Measurements from ENCODE around the gene XAB2.
"Not testable (repeated sequence)": the region's sequence is repeated elsewhere in the genome, so short reads cannot be mapped to it uniquely, and the experiment has no call there.

The XAB2 gene

DNA sequence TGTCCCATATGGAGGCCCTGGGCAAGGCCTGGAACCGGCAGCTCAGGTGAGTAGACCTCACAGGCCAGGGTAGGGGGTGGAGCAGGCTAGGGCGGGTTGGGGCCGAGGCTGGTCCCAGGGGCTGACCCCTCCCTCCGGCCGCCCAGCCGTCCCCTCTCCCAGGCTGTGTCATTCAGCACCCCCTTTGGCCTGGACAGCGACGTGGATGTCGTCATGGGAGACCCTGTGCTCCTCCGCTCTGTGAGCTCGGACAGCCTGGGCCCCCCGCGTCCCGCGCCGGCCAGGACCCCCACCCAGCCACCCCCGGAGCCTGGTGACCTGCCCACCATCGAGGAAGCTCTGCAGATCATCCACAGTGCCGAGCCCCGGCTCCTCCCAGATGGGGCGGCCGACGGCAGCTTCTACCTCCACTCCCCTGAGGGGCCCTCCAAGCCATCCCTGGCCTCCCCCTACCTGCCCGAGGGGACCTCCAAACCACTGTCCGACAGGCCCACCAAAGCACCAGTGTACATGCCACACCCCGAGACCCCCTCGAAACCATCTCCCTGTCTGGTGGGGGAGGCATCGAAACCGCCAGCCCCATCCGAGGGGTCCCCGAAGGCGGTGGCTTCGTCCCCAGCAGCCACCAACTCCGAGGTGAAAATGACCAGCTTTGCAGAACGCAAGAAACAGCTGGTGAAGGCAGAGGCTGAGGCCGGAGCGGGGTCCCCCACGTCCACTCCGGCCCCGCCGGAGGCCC lies 17.6 kb downstream of the XAB2 start:
- DNase-seq = no peak

DNA sequence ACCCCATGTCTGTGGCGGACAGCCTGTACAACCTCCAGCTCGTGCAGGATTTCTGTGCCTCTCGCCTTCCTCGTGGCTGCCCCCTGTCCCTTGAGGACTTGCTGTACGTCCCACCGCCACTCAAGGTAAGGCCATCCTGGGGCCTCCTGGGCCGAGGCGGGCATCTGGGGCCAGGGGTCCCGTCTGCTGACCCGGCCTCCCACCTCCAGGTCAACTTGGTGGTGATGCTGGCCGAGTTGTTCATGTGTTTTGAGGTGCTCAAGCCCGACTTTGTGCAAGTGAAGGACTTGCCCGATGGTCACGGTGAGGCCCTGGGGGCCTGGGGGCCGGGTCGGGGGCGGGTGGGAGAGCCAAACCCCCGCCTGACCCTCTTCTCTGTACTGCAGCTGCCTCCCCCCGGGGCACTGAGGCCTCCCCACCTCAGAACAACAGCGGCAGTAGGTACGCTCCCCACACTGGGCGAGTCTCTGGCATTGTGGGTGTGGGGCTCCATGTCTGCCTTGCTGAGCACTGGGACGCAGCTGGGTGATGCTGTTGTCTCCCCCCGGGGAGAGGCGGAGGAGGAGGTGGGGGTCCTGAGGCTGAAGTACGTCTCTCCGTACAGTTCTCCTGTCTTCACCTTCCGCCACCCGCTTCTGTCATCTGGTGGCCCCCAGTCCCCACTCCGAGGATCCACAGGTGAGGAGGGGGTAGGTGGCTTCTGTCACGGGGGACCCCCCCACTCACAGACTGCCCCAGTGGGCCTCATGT lies 18.7 kb downstream of the XAB2 start:
- DNase-seq = no peak

DNA sequence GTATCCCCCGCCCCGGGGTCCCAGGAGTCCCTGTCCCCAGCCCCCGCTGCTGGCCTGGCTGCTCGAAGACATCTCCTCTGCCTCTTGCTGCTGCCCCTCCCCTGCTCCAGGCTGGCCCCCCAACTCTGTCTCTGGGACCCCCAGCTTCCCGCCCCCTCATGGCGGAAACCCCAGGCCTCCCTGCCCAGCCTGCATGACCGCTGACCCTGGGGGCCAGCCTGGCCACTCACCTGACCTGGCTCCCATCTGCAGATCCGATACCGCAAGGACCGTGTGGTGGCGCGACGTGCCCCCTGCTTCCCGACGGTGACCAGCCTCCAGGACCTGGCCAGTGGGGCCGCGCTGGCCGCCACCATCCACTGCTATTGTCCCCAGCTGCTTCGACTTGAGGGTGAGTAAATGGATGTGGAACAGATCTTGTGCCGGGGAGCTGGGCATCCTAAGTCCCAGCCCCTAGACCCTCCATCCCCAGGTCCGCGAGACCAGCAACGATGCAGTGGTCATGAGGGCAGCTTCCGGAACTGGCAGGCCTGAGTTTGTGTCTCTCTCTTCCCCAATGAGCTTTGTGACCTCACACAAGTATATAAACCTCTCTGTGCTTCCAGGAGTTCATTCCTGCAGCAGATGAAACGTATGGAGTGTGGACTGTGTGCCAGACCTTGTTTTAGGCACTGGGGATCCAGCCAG lies 21.3 kb downstream of the XAB2 start:
- no peak for DNase-seq

DNA sequence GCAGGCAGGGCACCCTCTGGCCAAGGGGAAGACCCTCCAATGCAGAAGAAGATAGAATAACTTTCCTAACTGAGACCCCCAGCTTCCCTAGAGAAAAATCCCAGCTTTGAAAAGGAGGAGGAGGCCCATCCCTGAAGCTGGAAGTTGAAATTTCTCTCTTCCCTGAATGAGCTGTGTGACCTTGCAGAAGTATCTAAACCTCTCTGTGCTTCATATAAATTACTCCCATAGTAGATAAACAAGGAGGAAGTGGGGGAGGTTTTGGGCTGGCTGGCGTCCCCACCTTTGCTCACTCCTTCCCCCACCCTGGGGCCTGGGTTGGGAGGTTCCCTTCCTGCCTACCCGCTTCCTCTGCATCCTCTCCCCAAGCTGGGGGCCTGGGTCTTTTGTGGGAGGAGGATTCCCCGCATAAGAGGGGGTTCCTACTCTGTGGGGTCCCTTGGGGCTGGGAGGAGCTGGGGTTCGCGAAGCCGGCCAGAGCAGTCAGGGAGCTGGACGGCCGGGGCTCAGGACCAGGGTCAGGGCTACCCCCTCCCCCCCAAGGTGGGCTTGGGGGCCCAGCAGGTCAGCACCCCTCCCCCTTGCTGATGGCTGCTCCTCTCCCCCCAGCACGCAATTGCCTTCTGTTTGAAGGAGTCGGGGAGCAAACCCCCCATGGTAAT lies 22.0 kb downstream of the XAB2 start:
- DNase-seq = no peak

DNA sequence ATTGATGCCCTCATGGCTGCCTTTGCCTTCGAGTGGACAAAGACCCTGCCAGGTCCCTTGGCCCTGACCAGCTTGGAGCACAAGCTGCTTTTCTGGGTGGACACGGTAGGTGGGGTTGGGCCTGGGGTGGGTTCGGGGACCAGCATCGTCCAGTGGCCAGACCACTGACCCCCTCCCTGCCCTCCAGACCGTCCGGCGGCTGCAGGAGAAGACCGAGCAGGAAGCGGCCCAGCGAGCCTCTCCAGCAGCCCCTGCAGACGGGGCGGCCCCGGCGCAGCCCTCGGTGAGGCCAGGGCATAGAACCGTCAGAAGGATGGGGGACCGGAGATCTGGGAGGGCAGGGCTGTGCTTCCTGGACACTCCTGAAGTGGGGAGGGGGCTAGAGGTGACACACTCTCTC lies 23.1 kb downstream of the XAB2 start:
- no peak for DNase-seq

DNA sequence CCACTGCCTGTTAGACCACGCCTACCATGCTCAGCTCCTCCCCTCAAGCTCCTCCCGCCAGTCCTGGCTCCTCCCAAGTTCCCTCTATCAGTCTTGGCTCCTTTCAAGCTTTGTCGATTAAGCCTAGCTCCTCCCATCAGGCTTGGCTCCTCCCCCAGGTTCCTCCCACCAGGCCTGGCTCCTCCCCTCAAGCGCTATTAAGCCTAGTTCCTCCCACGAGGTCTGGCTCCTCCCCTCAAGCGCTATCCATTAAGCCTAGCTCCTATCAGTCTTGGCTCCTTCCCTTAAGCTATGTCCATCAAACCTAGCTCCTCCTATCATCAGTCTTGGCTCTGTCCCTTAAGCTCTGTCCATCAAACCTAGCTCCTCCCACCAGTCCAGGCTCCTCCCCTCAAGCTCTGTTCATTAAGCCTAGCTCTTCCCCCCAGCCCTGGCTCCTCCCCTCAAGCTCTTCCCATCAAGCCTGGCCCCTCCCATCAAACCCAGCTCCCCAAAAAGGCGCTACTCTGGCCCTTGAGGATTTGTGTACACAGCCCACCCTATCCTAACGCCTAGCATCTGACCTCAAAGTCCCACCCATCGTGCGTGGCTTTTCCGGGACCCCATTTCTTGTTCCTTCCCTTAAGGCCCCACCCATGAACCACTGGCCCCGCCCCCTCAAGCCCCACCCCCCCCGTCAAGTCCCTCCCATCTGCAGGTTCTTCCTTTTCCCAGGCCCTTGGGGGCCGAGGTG lies 23.7 kb downstream of the XAB2 start:
- DNase-seq = peak; percentile 30

DNA sequence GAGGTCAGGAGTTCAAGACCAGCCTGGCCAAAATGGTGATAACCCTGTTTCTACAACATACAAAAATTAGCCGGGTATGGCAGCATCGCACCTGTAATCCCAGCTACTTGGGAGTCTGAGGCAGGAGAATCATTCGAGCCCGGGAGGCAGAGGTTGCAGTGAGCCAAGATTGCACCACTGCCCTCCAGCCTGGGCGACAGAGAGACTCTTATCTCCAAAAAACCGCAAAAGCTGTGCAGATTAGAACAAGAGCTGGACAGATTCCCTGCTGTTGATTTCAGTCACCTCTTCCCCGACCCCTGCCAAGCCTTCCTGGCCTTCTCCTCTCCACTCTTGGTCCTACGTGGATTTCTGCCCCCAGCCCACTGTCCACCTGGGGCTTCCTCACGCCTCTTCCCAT lies 25.4 kb downstream of the XAB2 start:
- DNase-seq = no peak

DNA sequence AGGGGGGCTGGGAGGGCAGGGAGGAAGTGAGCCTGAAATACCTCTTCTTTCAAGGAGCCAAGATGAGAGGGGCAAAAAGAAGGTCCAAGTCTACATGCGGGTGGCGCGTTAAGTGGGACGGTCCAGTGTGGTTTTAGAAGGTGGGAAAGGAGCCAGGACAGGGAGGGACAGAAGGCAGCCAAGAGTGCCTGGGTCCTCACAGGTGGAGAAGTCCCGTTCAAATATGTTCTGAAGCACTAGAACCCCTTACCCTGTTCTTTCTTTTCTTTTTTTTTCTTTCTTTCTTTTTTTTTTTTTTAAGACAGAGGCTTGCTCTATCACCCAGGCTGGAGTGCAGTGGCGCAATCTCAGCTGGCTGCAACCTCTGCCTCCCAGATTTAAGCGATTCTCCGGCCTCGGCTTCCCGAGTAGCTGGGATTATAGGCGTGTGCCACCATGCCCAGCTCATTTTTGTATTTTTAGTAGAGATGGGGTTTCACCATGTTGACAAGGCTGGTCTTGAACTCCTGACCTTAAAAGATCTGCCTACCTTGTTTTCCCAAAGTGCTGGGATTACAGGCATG lies 26.3 kb downstream of the XAB2 start:
- no peak for DNase-seq

DNA sequence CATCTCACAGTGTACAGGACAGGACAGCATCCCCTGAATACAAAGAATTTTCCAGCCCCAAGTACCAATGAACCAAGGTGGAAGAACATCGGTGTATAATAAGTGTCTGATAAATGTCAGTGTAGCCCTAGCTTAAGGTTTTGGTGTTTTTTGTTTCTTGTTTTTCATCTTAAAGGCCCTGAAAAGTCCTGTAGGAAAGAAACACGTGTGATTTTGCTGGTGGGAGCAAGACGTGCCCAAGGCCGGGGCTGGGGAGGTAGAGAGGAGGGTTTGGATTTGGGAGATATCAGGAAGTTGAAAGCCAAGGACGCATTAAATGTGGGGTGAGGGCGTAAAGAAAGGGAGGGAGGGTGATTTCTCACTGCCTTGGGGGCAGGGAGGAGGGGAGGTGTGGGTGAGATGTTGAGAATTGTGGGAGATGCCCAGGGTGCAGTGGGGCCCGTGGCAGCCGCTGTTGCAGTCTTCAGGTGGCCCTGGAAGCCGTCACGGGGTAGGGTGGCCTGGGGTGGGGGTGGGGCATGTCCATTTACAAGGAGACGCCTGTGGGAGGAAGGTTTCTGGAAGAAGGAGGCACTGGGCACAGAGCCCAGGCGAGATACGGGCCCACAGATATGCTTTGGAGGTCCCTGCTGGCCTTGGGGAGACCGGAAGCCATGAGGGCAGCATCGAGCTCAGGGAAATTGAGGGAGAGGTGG lies 27.0 kb downstream of the XAB2 start:
- no peak for DNase-seq

DNA sequence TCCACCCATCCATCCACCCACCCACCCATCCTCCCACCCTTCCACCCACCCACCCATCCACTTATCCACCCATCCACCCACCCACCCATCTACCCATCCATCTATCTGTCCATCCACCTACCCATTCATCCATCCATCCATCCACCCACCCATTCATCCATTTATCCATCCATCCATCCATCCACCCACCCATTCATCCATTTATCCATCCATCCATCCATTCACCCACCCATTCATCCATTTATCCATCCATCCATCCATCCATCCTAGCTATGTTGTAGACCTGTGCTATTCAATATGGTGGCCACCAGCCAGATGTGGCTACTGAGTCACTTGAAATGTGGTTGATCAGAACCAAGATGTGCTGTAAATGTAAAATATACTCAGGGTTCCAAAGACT lies 28.6 kb downstream of the XAB2 start:
- DNase-seq = no peak

DNA sequence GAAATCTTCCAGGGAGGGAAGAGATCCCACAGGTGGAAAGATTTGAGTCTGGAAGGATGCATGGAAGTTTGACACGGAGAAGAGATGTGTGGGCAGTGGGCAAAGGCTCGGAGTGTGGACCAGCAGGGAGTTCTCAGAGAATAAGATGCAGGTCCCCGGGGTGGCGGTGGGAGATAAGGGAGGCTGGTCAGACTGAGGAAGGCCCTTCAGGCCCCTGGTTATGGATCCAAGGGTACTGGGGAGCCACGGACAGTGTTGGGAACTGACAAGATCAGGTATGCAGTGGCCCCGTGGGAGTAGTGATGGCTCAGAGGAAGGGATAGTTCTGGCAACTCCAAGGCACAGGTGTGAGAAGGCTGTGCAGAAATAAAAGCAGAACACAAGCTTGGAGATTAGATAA lies 31.2 kb downstream of the XAB2 start:
- no peak for DNase-seq

DNA sequence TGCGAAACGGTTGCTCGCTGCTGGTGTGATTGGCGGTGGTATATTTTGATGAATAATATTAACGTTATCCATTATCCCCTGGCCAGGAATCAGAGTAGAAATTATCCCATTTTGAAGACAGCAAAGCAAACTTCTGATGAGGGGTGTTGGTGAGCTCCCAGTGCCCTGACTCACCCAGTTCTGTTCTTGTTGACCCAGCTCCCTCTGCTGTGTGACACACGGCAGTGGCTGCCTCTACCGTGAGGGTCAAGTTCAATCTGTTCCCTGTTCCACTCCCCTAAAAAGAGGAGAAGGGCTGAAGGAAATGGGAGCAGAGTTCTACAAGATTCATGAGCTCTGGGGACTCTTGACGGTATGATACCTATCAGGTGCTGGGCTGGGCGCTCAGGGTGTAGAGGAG lies 31.7 kb downstream of the XAB2 start:
- DNase-seq = no peak

DNA sequence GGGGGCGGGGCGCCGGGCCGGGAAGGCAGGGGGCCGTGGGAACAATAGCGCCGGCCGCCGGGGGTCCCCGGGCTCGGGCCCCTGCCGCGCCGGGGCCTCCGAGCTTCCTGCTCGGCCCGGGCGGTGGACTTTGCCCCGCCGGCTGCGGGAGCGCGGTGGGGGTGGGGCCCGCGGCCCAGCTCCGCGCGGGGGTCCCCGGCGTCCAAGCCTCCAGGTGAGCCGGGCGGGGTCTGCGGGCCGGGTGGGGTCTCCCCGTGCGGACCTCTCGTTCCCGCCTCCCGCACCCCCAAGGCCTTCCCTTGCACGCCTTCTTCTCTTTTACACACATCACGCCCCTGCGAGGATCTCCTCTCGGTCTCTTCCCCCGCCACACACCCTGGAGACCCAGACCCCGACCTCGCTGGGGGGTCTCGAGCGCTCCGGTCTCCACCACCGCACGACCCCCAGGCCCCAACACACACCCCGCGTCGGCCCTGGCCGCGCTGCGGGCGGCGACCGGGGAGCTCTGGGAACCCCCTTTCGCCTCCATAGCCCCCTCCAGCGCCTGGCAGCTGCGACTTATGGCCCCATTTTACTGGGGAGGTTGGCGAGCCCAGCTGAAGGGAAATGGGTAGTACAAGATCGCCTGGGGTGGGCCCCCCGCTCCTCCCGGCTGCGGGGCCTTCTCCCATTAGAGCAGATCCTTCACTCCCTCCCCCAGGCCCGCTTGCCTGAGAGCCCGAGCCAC lies 33.0 kb downstream of the XAB2 start:
- no peak for DNase-seq

DNA sequence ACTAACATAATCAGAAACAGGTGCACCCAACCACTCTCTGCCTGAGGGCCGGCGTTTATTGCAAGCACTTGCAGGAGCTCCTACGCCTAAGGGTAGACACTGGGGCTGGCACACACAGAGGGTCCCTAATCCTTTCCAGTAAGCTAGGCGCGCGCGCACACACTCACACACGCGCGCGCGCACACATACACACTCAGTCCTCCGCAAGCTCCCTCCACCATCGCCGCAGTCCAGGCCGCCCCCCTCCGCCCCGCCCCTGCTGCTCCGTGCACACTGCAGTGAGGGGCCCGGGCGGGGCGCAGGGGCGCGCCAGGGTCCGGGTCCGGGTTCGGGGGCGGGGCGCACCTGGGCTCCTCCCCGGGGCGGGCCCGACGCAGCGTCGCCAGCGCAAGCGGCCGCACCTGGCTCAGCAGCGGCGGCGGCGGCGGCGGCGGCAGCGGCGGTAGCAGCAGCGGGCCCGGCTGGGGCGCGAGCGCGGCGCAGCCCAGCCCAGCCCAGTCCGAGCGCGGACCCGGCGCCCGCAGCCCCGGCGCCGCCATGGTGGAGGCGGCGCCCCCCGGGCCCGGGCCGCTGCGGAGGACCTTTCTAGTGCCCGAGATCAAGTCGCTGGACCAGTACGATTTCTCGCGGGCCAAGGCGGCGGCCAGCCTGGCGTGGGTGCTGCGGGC lies 33.7 kb downstream of the XAB2 start, which contains the start of gene CAMSAP3:
CAMSAP3 (plus strand) TSS at position 398 of the 668 bp plus-strand sequence; CDS start at position 538, 140 bp downstream.
- peak; percentile 26 for DNase-seq

DNA sequence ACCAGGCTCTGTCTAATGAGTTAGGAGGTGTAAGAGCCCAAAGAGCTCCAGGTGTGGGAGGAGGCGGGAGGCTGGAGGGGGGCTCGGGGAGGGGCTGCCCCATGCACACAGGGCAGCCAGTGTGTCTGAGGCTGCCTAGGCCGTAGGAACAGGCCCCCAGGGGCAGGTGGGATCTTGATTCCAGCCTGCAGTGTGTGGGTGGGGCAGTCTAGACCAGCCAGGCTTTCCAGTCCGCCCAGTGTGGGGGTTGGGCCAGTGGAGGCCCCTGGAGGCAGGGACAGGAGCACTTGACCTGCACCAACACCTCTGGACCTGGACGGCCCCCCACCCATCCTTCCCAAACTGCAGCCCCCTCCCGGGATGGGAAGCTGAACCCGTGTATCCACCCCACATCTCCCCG lies 39.1 kb downstream of the XAB2 start:
- no peak for DNase-seq

DNA sequence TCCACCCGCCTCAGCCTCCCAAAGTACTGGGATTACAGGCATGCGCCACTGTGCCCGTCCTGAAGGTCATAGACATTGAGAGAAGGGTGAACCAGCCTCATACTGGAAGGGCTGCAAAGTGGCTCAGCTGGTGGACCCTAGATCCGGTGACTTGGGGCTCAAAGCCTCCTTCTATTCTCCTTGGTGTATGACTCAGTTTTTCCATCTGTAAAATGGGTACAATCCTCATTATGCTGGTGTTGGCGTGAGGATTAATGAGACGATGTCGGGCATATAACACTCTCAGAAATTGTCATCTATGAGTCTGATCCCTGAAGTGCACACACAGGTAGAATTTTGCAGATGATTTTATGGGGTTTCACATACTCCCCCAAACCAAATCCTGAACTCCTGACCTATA lies 39.5 kb downstream of the XAB2 start:
- DNase-seq = no peak

DNA sequence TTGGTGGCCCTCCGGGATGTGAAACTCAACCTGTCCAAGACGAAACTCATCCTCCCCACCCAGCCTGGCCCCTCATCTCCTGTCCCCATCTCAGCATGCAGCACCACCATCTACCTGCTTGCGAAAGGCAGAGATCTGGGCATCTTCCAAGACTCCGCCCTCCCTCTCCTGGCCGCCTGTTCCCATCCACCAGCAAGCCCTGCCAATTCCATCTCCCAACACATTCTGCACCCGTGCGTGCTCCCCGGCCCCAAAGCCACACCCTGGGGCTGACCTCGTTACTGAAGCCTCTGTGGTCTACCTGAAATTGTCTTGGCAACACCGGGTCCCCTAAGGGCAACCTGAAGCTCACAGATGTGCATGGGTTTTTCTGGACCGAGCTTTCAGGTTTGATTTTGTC lies 46.9 kb downstream of the XAB2 start:
- DNase-seq = no peak

DNA sequence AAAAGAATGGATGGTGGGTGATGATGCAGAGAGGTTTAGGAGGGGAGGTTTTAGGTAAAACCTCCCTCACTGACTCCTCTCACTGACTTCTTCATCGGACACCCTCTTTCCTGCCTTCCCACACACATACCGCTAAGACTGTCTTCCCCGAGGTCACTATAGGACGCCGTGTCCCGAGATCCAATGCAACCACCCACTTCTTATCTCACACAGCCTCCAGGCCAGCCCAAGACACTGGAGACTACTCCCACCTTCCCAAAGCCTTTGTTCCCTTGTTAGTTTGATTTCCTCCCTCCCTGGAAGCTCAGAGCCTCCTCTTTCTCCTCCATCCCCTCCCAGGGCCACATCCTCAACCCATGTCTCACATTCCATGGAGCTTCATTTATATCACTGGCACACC lies 50.2 kb downstream of the XAB2 start:
- no peak for DNase-seq

DNA sequence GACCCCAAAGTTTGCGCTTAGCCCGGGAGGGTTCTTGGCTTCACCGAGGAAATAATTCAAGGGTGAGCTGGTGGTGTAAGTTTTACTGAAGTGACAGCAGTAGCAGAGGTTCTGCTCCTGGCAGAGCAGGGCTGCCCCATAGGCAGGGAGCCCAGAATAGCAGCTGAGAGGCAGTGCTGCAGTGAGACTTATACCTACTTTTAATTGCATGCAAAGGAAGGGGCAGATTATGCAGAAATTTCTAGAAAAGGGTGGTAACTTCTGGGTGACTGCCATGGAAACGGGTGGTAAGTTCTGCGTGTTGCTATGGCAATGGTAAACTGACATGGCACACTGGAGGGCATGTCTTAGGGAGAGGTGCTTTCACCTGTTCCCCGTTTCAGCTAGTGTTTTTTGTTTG lies 51.2 kb downstream of the XAB2 start:
- DNase-seq = no peak

DNA sequence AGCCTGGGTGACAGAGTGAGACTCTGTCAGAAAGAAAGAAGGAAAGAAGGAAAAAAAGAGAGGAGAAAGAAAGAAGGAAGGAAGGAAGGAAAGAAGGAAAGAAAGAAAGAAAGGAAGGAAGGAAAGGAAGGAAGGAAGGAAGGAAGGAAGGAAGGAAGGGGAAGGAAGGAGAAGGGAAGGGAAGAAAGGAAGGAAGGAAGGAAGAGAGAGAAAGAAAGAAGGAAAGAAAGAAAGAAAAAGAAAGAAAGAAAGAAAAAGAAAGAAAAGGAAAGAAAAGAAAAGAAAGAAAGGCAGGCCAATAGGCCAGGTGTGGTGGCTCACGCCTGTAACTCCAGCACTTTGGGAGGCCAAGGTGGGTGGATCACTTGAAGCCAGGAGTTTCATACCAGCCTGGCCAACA lies 51.9 kb downstream of the XAB2 start:
- DNase-seq = not testable (repeated sequence)
